HG03175 (cell line): ENCODE measurements around the gene CLCN1.
A peak's percentile ranks its signal among the peaks of the same experiment; 100 is the strongest.
"Not testable (repeated sequence)": the region's sequence is repeated elsewhere in the genome, so short reads cannot be mapped to it uniquely, and the experiment has no call there.

Experiments used
- ATAC-seq: cut with Tn5 transposase; IDR thresholded peaks from one replicate; pipeline ENCODE4 v1.9.1; 2021; ENCODE audit warnings: mild to moderate bottlenecking, moderate library complexity; ENCODE audit not compliant: unreplicated experiment

Gene CLCN1

DNA sequence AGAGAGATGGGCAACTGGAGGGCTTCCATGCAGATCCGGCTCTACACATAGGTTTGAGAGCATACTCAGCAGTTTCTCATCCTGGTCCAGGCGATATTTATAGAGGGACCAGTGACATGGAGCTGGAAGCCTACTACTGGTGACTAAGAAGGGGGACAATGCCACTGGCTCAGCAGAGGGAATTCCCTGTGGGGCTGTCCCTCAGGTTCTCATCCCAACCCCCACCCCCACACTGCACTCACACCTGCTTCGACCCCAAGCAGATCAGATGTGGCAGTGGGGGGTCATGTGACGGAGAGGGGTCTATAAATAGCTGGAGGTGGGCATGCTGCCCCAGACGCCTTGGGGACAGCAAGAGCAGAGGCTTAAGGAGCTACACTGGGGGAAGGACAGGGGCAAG lies at the start of gene CLCN1:
CLCN1 (plus strand) TSS at position 336 of the 400 bp plus-strand sequence. CDS start 102 bp downstream, outside the sequence.
- ATAC-seq: no peak

DNA sequence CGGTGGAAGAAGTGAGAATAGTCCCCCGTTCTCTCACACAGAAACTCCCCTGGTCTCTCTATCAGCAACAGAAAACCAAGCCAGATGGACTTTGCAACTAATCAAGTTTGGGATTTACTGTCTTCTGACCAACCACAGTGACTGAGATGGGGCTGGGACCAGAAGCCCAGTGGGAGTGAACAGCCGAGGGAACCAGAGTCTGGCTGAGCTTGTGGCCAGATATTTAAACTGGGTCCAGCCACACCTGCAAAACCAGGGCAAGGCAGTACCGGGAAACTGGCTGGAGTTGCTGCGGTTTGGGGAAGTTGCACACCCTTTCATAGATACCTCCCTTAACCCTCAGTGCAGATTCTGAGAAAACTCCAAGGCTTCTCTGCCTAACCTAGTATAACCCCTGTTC lies 46.7 kb upstream of the CLCN1 start:
- no peak for ATAC-seq

DNA sequence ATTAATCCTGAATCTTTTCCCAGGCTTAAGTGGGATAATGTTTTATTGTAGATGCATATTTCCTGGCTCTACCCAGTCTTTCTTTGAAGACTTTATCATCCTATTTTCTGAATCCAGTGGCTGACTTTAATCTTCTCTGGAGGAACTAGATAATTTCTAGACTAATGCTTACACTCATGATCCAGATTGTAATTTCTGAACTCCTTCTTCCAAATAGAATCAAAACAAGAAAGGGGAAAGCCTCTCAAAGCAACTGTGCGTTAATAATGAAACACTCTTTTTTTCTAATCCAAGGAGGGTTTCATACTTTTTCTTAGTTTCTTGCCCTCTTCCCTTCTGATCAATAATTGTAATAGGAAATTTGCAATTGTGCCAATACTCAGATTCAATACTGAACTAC lies 44.7 kb upstream of the CLCN1 start:
- ATAC-seq: no peak

DNA sequence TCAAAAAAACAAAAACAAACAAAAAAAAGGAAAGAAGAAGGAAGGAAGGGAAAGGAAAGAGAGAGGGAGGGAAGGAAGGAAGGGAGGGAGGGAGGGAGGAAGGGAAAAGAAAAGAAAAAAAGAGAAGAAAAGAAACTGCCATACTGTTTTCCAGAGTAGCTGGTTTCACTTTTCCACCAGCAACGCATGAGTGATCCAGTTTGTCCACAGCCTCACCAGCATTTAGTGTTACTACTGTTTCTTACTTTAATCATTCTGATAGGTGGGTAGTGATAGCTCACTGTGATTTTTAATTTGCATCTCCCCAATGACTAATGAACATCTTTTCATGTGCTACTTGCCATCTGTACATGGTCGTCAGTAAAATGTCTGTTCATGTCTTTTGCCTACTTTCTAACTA lies 43.0 kb upstream of the CLCN1 start:
- ATAC-seq: no peak

DNA sequence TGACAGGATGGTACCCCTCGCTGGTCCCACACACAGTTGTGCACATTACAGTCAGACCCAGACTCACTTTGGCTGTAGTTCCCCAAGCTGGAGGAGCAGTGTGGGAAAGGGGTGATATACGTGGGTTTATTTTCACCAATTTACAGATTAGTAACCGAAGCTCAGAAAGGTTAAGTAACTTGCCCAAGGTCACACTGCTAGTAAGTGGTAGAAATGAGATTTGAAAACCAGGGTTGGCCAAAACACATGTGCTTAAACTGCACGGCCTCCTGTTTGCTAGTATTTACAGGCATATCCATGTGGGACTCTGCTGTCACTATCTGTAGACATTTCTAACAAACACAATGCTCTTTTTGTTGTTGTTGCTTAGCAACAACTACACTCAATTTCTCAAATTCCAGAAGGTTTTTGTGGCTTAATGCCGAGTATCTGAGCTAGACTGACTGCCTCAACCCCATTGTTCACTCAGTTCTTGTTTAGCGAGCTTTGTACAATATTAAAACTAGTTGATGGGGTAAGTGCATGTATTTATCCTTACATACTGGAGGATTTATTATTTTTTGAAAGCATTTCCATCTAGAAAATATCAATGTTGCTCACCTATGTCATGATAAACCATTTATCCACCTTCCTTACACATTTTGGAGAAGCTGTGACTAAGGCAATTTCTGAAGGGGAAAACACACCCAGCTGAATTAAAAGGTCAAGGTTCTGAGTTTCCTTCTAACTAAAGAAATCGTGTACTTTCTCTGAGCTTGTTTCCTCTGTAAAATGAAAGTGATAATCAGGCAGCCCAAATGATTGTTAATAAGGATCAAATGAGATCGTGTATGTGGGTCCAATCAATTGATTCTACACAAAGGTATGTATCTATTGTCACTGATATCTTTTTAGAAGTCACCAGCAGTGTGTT lies 36.5 kb upstream of the CLCN1 start:
- no peak for ATAC-seq

DNA sequence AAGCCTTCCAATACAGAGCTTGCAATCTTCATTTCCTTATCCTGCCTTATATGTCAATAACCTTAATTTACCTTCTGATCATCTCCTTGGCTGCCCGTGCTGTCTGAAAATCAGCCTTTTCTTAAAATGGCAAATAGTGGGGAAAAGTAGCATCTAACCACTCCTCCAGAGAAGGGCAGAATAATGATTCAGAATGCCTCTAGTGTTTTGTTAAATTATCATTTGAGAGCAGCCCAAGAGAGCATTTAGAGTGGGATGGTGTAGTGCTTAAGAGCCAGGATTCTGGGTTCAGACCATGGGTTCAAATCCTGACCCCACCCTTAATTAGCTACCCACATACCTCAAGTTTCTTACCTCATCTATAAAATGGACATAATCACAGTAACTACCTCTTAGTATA lies 35.8 kb upstream of the CLCN1 start:
- no peak for ATAC-seq

DNA sequence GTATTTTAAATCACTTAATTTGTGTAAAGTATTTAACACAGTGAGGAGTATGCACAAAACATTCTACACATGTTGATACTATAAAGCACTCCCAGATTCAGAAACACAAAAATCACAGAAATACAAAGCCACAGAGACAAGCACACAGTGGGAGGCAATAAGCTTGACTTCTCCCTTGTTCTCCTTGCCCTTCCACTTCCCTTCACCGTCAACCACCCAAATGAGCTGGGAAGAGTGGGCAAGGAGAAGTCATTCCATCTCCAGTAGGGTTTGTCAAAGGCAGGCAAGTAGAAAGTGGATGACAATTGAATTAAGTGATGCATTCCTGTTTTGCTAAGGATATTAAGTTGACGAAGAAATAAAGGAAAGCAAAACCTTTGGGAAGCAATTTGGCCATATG lies 35.3 kb upstream of the CLCN1 start:
- no peak for ATAC-seq

DNA sequence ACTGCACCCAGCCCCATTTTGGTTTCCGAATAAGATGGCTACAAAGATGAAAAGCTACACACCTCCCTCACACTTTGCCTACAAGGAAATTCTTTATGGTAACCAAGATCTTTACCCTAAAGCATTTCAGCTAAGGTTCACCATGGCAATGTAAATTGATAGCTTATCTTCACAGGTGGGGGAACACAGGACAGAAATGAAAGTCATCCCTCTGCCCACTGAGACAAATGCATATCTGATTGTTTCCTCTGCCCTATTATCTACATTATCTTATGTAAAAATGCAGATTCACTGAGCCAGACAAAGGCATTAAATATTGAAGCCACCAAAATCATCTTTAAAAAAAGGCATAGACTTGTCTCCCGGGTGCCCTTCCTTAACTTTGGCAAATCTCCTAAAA lies 34.4 kb upstream of the CLCN1 start:
- ATAC-seq: no peak

DNA sequence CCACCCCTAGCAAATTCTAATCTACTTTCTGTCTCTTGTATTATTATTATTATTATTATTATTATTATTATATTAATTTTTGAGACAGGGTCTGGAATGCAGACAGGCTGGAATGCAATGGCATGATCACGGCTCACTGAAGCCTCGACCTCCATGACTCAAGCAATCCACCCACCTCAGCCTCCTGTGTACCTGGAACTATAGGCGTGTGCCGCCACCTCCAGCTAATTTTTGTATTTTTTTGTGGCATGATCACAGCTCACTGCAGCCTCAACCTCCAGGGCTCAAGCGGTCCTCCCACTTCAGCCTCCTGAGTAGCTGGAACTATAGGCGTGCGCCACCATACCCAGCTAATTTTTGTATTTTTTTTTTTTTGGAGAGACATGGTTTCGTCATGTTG lies 33.8 kb upstream of the CLCN1 start:
- no peak for ATAC-seq

DNA sequence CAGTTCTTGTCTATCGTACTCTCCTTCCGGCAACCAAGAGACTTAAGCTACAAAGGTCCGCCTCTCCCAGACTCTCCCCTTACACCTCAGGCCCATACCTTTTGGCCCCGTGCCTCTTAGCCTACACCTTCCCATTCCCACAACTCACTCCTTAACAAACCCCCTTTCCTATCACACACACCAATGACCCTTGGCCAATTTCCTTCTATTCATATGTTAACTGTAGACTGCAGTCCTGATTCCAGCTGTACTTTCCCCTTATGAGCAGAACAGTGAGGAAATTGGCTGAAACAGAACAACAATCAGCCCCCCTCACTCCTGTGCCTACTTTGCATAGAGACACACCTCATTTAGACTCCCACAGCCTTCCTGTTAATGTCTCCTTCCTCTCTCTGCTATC lies 32.5 kb upstream of the CLCN1 start:
- no peak for ATAC-seq

DNA sequence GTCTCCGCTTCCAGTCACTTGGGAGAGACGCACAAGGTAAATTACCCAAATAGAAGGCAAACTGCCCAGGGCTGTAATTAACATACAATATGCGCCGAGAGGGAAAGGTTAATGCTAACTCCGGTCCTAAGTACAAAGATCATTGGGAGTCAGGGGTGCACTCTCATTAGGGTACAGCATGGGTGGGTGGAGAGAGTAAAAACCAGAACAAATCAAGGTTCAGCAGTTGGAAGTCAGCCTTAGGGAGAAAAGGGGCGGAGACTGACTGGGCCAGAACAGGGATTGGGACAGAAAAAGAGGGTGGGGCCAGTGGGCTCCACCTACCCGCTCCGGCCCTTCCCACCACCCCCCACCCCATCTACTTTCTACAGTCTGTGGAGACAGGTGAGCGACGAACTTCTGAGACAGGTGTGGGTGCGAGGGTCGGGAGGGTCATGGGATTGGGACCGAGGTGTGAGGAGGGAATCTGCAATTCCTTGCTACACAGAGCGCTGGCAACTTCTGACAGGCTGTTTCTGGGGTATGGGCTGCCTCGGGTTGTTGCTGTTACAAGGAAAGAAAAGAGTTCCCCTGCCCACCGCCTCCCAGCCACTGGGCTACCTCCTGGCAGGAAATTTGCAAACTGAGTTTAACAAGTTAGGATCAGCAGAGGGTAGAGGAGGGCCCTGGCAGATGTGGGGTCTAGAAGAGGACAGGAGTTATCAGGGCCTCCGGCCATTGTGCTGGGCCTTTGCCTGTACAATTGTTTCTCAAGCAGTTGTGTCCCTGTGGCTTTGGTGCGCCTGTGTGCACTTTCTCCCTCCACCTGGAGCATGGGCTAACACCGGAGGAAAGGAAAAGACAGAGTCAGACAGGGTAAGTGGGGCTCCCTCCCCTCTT lies 31.1 kb upstream of the CLCN1 start, which contains the start of gene TMEM139:
TMEM139 (plus strand) TSS at position 368 of the 879 bp plus-strand sequence. CDS start 1,000 bp downstream, outside the sequence.
- ATAC-seq: no peak

DNA sequence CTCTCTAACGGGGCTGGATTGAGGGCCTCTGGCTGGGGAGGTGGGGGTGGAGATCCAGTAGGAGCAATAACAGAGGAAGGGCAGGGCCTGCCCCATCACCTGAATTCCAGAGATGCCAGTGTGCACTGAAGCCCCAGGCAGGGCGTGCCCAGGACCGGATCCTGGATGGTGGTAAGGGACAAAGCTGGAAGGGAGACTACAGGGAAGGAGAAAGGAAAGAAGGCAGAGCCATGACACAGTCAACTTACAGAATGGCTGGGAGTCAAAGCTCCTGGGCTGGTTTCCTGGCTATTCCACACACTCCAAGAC lies 30.5 kb upstream of the CLCN1 start:
- ATAC-seq: no peak

DNA sequence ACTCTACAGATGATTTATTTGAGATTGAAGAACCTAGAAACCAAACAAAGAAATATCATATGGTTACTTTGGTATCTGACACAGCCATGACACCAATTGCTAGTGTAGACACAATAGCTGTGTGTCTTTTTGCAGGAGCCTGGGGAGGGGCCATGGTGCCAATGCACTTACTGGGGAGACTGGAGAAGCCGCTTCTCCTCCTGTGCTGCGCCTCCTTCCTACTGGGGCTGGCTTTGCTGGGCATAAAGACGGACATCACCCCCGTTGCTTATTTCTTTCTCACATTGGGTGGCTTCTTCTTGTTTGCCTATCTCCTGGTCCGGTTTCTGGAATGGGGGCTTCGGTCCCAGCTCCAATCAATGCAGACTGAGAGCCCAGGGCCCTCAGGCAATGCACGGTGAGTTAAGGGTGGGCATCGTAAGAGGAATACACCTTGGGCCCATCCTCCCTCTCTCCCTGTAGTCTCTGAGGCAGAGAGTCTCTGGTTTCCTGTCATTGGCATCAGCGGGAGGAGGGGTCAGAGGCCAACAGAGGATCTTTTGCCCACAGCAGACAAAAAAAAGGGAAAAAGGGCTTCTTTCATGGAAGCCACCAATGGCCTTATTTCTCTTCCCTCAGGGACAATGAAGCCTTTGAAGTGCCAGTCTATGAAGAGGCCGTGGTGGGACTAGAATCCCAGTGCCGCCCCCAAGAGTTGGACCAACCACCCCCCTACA lies 29.9 kb upstream of the CLCN1 start:
- no peak for ATAC-seq

DNA sequence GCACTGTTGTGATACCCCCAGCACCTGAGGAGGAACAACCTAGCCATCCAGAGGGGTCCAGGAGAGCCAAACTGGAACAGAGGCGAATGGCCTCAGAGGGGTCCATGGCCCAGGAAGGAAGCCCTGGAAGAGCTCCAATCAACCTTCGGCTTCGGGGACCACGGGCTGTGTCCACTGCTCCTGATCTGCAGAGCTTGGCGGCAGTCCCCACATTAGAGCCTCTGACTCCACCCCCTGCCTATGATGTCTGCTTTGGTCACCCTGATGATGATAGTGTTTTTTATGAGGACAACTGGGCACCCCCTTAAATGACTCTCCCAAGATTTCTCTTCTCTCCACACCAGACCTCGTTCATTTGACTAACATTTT lies 29.4 kb upstream of the CLCN1 start:
- no peak for ATAC-seq

DNA sequence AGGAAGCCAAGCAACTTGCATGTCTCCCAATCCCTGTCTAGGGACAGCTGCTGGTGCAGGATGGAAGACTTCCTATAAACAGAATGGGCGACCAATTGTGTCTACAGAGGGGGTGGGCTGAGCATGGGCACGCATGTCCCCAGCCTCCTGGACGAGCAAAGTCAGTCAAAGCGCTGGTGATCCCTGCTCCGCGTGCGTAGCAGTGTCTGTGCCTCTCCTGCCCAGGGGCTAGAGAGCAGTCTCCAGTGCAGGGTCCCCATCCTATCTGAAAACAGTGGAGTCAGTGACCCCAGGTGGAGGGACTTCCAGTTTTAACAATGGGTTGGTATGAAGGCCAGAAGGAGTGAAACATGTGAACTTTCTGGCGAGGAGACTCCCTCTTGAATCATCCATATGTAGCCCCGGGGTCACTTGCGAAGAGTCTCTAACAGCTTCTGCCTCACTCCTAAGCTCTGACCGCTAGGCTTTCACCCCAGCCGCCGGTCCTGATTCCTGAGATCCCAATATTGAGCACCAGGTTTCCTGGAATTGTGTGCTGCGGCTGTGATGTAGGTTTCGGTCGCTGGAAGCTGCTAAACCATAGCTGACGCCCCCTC lies 28.5 kb upstream of the CLCN1 start:
- ATAC-seq: no peak

DNA sequence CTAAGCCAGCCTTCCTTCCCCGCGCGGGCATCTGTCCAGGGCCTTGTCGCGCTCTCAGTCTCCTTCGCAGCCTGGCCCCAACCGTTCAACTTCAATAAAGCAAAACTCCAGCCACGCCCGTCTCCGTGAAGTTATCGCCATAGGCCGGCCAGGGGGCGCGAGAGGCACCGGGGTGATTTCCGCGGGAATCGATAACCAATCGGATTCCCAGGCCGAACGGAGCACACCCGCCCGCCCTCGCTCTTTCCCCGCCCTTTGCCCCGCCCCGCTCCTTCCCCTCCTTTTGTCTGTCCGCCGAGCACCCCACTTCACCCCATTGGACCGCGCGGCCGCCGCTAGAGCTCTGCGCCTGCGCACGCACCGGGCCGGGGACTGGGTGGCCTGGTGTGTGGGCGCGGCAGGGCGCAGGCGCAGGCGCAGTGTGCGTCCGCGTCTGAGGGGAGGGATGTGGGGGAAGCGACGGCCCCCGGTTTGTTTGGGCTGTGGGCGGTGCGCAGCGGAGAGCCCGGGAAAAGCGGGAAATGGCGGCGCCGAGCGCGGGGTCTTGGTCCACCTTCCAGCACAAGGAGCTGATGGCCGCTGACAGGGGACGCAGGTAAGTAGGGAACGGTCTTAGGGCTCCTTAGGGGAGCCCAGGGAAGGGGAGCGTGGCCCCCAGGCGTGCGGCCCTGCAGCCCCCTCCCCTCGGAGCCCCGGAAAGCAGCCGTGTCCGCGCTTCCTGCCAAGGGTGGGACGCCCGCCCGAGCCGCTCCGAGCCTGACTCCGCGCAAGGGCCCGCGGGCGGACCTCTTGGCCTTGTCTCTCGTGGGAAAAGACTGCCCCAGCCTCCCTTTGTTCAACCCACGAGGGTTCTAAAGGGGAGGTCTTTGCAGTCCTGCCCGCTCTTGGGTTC lies 27.7 kb upstream of the CLCN1 start, which contains the start of gene CASP2:
CASP2 (plus strand) TSS at position 417 of the 892 bp plus-strand sequence; CDS start at position 522, 105 bp downstream.
- peak; percentile 91 for ATAC-seq

DNA sequence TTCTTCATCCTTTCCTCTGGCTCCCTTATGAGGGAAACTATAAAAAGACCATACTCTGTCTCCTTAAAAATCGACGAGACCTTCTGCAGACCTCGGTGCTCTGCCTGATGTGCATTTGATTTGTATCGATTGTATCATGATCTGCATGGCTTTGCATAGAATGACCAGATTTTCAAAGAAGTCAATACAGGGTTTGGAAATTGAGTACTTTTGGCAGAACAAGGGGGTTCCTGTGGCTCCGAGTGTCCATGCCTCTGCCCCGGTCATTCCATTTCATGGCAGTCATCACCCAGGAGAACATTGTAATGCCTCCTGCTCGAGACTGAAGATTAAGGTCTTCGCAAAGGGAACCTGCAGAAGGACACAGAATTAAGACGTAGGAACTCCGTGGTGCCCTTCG lies 27.1 kb upstream of the CLCN1 start:
- ATAC-seq: no peak

DNA sequence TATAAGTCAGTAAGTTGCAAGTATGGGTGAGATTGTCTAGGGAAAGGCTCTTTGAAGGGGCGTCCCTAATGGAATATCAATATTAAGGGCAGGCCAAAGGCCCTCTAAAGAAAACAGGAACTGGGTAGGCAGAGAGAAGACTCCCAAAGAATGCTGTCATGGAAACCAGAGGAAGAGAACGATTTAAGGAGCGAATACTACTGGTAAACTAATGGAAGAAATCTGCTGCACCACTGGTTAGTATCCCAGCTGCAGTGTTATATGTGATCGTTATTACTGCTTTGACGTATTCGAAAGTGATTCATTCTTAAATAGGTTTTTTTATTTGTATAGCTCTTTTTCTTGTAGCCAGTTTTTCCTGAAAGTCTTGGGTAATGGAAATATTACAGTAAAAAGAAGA lies 26.5 kb upstream of the CLCN1 start:
- no peak for ATAC-seq

DNA sequence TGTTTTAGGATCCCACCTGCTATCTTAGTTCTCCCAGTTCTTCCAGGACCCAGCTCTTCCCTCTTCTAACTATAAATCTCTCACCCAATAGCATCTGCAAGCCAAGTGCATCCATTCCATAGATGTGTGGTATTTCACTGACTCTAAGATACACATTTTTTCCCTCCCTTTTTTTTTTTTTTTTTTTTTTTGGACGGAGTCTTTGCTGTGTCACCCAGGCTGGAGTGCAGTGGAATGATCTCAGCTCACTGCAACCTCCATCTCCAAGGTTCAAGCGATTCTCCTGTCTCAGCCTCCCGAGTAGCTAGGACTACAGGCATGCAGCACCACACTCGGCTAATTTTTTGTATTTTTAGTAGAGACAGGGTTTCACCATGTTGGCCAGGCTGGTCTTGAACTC lies 26.0 kb upstream of the CLCN1 start:
- ATAC-seq: not testable (repeated sequence)

DNA sequence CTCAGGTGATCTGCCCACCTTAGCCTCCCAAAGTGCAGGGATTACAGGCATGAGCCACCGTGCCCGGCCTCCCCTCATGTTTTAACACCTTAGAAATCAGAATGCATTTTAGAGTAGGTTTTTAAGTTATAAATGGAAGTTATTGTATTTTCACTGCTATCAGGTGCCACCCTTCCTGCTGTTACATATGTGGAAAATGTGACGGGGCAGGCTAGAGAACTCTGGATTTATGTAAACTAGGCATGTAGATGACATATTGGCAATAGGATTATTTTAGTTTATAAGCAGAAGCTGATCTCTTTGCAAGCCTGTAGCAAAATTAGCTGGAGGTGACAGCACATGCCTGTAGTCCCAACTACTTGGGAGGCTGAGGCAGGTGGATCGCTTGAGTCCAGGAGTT lies 25.6 kb upstream of the CLCN1 start:
- no peak for ATAC-seq
